Ovary (tissue), 9 donors: ENCODE measurements around the gene KEAP1. TPM values are rescaled to one million over a fixed set of nuclear protein-coding genes. Genes with fewer than 3 reads are reported as not detected.

Source experiments
- DNase-seq, 5 donors: peaks; one replicate each; pipeline ENCODE4 v3.0.0-alpha.2; 2019 to 2020
- H3K27ac ChIP-seq, 2 donors: fragments of 200-600 bp; one replicate each; pipeline versions ENCODE4 v1.5.1 to v1.8.0; 2019 to 2022
- H3K27me3 ChIP-seq: fragments of 200-600 bp; one replicate; pipeline ENCODE4 v1.8.0; 2022
- H3K36me3 ChIP-seq: fragments of 200-600 bp; sonication (generic); one replicate; pipeline ENCODE4 v1.5.1; 2019
- H3K4me1 ChIP-seq: one replicate; pipeline ENCODE4 v1.8.1; 2013; ENCODE audit warnings: mild to moderate bottlenecking, moderate library complexity; ENCODE audit not compliant: insufficient read depth
- H3K4me3 ChIP-seq: fragments of 200-600 bp; sonication (generic); one replicate; pipeline ENCODE4 v1.5.1; 2017
- H3K9me3 ChIP-seq, 2 donors: fragments of 200-600 bp in 1 of 2; sonication (generic) in 1 of 2; one replicate each; pipeline versions ENCODE4 v1.5.1 to v1.8.1; 2013 to 2019; ENCODE audit warnings: mild to moderate bottlenecking in 1 of 2, moderate library complexity in 1 of 2
- EP300 ChIP-seq: sonication (generic); formaldehyde crosslinking; IDR thresholded peaks from one replicate; pipeline ENCODE4 v1.6.1; 2017; ENCODE audit warnings: antibody characterized with exemption
- POLR2A ChIP-seq: fragments of 450-650 bp; IDR thresholded peaks from one replicate; pipeline ENCODE4 v1.6.1; 2017; ENCODE audit warnings: antibody characterized with exemption, mild to moderate bottlenecking, moderate library complexity
- WGBS, 3 donors: extraction: QIAGEN DNeasy Blood & Tissue Kit in 1 of 3; methylation state at CpG; one replicate each; pipeline versions ENCODE4 v1.1.5 to v1.1.7; 2013 to 2017; 5-methylcytosine and 5-hydroxymethylcytosine counted together
- intact Hi-C, 4 donors: fragments of 100-400 bp; cut with DNase I; formaldehyde crosslinking; loops; one replicate each; pipeline versions ENCODE4 v1.11.0 to v1.15.1; 2022 to 2023
- polyA plus RNA-seq, 2 donors: library from polyadenylated mRNA; stranded (reverse); fragments of 200-250 nt in 1 of 2; fragments of 350-450 nt in 1 of 2; fragmentation: Illumina TruSeq in 1 of 2; extraction: RNeasy Lipid Tissue Mini Kit (QIAGEN cat#74804) in 1 of 2; gene quantifications; one replicate each; pipeline ENCODE4 v1.2.3, GENCODE V29; 2013 to 2014
- total RNA-seq, 7 donors: library from RNA; depleted of rRNA in 2 of 7; stranded (reverse); fragments of >200 nt in 2 of 7; fragmentation: NEBNext Ultra II Directional in 3 of 7; extraction: Animal tissue kit (Norgen Biotek cat#: 25700) in 3 of 7; gene quantifications; one replicate each; pipeline versions ENCODE4 v1.1.0 to v1.2.4, GENCODE V29; 2016 to 2023
- TF ChIP-seq, protein P1 (sequence below), 3 donors: fragments of 450-650 bp in 2 of 3; fragments of 200-600 bp in 1 of 3; IDR thresholded peaks; one replicate each; pipeline versions ENCODE4 v1.5.1 to v1.8.0; 2016 to 2022; ENCODE audit warnings: antibody characterized with exemption in 3 of 3, mild to moderate bottlenecking in 1 of 3
- donor health status: DM: no; HTN: no; CAD: no; lungs with moderate emphysema.
- donor health status: DM: no; HTN: no; CAD: no.
- donor health status: Bipolar disorder and iron deficiency.
- donor health status: DM: yes; HTN: yes; CAD: no.
- donor health status: DM: no; HTN: no; CAD: no.
- donor health status: DM: yes; HTN: yes; CAD: no.

KEAP1 gene
- total and polyA plus RNA-seq, 9 donors: 29.6 to 61.7 (median 42.2) TPM

DNA sequence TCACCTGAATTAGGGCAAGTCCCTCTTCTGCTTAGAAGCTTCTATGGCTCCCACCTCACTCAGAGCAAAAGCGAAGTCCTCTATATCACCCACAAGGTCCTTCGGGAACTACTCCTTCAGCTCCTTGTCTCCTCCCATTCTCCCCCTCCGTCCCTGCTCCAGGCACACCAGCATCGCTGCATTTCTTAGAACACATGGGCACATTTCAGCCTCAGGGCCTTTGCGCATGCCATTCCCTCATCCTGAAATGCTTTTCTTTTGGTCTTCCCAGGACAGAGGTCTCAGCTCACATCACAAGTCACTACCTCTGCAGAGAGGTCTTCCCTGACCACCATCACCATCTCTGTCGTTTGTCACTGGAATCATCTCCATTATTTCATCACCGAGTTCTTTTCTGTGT, 10.1 kb upstream of the KEAP1 start:
- intact Hi-C loops: no loop called here
- WGBS, 3 donors: 77 to 83% (median 78%) methylated on average over 7 of the region's 7 CpGs

DNA sequence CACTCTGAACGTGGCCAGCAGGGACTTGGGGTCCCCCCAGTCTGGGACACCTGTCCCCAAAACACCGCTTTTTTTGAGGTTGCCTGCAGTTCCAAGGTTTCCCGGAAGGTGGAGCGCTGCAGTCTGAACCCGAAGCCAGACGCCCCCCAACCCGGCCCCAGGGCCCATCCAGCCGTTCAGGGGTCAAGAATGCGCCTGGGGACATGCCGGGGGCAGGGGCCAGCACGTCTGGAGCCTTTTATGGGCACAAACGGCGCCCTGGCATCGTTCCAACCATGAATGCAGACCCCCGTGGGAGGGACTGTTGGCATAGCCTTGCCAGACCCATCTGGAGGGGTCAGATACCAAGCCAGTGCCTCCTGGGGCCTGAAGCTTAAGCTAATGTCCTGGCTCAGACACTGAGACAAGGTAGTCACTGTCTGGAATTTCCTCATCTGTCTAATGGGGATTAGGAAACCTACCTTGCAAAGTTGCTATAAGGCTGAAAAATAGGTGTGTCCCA, 7.2 kb upstream of the KEAP1 start:
- Histone ChIP-seq H3K36me3 (no peaks in the 10 kb centered on the region), H3K27ac (no peak overlapping the region), H3K27me3 (no peaks in the 10 kb centered on the region), H3K4me1 (no peaks in the 10 kb centered on the region), H3K9me3 (no peaks in the 10 kb centered on the region), H3K4me3 (no peak overlapping the region)
- intact Hi-C loops: no loop called here
- peak in 2 of 5 donors; percentile 28 to 49 for DNase-seq
- 2% methylated on average over 11 to 15 of the region's 15 CpGs for WGBS, 3 donors
- TF ChIP-seq, protein P1, sequence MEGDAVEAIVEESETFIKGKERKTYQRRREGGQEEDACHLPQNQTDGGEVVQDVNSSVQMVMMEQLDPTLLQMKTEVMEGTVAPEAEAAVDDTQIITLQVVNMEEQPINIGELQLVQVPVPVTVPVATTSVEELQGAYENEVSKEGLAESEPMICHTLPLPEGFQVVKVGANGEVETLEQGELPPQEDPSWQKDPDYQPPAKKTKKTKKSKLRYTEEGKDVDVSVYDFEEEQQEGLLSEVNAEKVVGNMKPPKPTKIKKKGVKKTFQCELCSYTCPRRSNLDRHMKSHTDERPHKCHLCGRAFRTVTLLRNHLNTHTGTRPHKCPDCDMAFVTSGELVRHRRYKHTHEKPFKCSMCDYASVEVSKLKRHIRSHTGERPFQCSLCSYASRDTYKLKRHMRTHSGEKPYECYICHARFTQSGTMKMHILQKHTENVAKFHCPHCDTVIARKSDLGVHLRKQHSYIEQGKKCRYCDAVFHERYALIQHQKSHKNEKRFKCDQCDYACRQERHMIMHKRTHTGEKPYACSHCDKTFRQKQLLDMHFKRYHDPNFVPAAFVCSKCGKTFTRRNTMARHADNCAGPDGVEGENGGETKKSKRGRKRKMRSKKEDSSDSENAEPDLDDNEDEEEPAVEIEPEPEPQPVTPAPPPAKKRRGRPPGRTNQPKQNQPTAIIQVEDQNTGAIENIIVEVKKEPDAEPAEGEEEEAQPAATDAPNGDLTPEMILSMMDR (IDR thresholded peaks at IDR 0.05): peak in 1 of 3 donors; percentile 13
- no peak for TF ChIP-seq POLR2A

More for the DNA sequence above, 10.1 kb upstream of the KEAP1 start:
- no peak for DNase-seq
- H3K36me3 ChIP-seq: no peaks in the 10 kb centered on the region
- no peak overlapping the region for H3K4me3 ChIP-seq
- H3K4me1 ChIP-seq: peaks cover 3% of the 10 kb centered on the region
- no peak for TF ChIP-seq EP300
- TF ChIP-seq, protein P1 (IDR thresholded peaks at IDR 0.05): no peak
- H3K9me3 ChIP-seq: no peaks in the 10 kb centered on the region
- no peak overlapping the region for H3K27ac ChIP-seq
- H3K27me3 ChIP-seq: peaks cover 4% of the 10 kb centered on the region

DNA sequence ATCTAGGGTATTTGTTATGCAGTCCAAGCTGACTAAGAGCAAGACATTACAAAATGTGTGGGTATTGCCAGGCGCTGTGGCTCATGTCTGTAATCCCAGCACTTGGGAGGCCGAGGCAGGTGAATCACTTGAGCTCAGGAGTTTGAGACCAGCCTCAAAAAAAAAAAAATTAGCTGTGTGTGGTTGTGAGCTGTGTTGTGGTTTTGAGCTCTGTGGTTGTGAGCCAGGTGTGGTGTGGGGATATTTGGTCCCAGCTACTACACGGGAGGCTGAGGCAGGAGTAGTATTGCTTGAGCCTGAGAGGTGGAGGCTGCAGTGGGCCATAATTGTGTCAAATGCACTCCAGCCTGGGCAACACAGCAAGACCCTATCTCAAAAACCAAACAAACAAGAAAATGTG, 5.6 kb upstream of the KEAP1 start:
- intact Hi-C loops: no loop called here
- Histone ChIP-seq H3K27ac (no peak overlapping the region), H3K9me3 (no peaks in the 10 kb centered on the region), H3K36me3 (no peaks in the 10 kb centered on the region), H3K4me1 (no peaks in the 10 kb centered on the region), H3K27me3 (no peaks in the 10 kb centered on the region), H3K4me3 (no peak overlapping the region)
- DNase-seq: no peak
- TF ChIP-seq EP300 (no peak), POLR2A (no peak)
- TF ChIP-seq, protein P1 (IDR thresholded peaks at IDR 0.05): no peak
- 74 to 79% (median 74%) methylated on average over 3 of the region's 3 CpGs for WGBS, 3 donors

DNA sequence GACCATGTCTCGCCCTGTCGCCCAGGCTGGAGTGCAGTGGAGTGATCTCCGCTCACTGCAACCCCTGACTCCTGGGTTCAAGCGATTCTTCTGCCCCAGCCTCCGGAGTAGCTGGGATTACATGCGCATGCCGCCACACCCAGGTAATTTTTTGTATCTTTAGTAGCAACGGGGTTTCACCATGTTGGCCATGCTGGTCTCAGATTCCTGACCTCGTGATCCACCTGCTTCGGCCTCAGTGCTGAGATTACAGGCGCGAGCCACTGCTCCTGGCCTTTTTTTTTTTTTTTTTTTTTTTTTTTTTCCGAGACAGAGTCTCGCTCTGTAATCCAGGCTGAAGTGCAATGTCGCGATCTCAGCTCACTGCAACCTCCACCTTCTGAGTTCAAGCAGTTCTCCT, 4.9 kb upstream of the KEAP1 start:
- TF ChIP-seq POLR2A (no peak), EP300 (no peak)
- TF ChIP-seq, protein P1 (IDR thresholded peaks at IDR 0.05): no peak
- Histone ChIP-seq H3K4me3 (no peak overlapping the region), H3K27me3 (no peaks in the 10 kb centered on the region), H3K36me3 (no peaks in the 10 kb centered on the region), H3K4me1 (no peaks in the 10 kb centered on the region), H3K9me3 (no peaks in the 10 kb centered on the region), H3K27ac (no peak overlapping the region)
- intact Hi-C loops: no loop called here
- 78 to 91% (median 83%) methylated on average over 16 of the region's 16 CpGs for WGBS, 3 donors
- no peak for DNase-seq
